ENCODE results near the gene CSF1.

The CSF1 gene

DNA sequence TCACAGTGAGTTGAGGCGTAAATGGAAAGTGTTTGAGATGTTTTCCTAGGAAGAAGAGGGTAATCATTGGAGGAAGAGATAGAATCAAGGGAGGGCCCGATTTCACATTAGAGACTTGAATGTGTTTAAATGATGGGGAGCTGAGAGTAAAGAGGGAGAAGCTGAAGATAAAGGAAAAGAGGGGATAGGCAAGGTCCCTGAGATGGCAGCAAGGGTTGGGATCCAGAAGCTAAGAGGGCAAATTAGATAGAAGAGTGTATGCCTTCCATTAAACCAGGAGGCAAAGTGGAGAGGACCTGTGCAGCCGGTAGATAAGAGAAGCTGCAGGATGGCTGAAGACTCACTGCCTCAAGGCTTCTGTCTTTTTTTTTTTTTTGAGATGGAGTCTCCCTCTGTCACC, 21.6 kb upstream of the CSF1 start:
- TF ChIP-seq, protein P1, sequence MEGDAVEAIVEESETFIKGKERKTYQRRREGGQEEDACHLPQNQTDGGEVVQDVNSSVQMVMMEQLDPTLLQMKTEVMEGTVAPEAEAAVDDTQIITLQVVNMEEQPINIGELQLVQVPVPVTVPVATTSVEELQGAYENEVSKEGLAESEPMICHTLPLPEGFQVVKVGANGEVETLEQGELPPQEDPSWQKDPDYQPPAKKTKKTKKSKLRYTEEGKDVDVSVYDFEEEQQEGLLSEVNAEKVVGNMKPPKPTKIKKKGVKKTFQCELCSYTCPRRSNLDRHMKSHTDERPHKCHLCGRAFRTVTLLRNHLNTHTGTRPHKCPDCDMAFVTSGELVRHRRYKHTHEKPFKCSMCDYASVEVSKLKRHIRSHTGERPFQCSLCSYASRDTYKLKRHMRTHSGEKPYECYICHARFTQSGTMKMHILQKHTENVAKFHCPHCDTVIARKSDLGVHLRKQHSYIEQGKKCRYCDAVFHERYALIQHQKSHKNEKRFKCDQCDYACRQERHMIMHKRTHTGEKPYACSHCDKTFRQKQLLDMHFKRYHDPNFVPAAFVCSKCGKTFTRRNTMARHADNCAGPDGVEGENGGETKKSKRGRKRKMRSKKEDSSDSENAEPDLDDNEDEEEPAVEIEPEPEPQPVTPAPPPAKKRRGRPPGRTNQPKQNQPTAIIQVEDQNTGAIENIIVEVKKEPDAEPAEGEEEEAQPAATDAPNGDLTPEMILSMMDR (conservative IDR thresholded peaks at IDR 0.05; ENCODE audit: low read depth): no peak
- ChIA-PET POLR2A (ENCODE audit: low non-redundant PET) (no interaction called here), CTCF (interaction anchor here (0.8 kb wide), 1 partner anchor 8 kb away, joined by 5 read pairs; no protein-coding TSS in a partner anchor)
- no peak overlapping the region for H3K27ac ChIP-seq
- no peak for DNase-seq (ENCODE audit: low spot score)

DNA sequence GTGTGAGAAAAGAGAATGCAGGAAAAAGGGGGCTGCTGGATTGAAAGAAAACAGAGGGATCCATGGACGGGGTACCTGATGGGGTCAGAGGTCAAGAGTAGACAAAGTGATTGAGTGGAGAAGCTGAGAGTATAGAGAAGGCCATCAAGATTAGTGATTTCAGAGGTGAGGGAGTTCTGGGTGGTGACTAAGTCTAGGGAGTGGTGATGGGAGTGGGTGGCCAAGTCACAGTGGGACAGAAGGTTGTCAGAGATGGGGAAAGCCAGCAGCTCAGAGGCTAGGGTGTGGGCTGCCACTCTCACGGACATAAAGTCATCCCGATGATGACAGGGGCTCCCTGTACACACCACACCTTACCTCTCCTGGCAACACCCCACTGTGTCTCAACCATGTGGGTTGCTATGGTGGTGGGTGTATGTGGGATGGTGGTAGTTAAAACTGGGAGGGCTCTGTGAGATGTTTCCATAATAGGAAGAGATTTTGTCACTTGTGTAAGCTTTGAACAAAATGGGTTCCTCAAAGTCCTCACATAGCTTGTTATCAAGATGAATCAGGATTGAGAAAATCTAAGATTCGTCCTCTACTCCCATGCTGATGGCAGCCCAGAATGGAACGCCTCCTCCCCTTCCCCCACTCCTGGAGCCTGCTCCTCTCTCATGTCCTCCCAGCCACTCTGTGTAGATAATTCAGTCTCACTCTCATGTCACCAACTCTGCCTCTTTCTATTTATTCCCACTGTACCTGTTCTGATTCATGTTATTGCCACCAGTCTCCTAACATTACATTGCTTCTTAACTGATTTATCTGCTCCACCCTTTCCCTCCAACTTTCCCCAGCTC, 20.3 kb upstream of the CSF1 start:
- ChIA-PET POLR2A (ENCODE audit: low non-redundant PET) (no interaction called here), CTCF (interaction anchor here (0.6 to 0.9 kb wide), 2 partner anchors 10 to 94 kb away, joined by 4 read pairs; no protein-coding TSS in a partner anchor)
- no peak for DNase-seq (ENCODE audit: low spot score)
- H3K27ac ChIP-seq: no peak overlapping the region
- TF ChIP-seq, protein P1 (conservative IDR thresholded peaks at IDR 0.05; ENCODE audit: low read depth): no peak

DNA sequence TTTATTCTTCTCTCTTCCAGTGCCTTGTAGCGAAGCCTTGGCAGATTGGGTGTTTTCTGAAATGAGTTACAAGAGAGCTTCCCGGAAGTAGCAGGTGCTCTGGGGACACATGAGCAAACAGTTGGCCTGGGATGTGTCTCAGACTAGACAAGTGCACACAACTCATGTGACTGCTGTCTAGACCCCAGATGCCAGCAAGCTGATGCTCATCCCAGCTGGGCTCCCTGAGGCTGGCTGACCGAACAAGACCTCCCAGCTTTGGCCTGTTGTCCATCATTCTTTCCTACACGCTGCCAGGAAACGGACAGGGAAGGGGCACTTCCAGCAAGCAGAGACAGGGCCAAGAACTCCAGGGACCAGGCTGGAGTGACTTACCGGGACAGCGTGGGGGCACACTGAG, 18.7 kb upstream of the CSF1 start:
- POLR2A ChIA-PET (ENCODE audit: low non-redundant PET): no interaction called here
- no peak for DNase-seq (ENCODE audit: low spot score)
- TF ChIP-seq, protein P1 (conservative IDR thresholded peaks at IDR 0.05; ENCODE audit: low read depth): no peak
- CTCF ChIA-PET: interaction anchor here (0.6 to 1.1 kb wide), 4 partner anchors 89 to 251 kb away, joined by 3 read pairs; no protein-coding TSS in a partner anchor
- H3K27ac ChIP-seq: no peak overlapping the region

DNA sequence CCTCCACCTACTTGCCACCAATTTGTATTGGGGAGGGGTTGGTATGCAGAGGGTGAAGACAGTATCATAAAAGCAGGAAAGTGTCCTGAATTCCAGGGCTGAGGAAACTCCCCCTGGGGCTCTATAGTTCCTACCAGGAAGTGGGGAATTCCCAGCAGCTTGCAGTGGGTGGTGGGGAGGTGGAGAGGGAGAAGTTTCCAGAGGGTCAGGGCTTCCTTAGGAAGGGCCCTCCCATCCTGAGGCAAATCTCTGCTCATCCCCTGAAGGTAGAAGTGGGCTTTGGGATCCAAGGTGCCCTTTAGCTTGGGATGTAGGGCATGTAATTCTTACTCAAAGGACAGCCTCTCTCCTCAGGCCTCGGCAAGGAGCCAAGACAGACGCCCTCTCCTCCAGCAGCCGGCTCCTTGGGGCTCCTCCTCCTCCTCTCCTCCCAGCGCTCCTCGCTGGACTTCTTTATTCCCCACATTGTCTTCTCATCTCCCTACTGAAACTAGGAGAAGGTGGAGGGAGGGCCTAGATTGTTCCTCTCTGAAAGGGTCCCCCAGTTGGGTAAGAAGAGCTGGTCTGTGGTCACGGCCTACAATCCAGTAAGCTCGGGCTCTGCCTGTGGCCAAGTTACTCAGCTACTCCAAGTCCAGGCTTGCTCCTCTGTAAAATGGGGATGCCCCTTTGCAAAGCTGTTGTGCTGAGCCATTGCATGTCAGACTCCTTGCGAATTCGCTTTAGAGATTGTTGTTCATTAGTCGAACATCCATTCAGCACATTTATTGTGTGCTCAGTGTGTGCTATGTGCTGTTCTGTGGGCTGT, 17.9 kb upstream of the CSF1 start:
- TF ChIP-seq, protein P1 (conservative IDR thresholded peaks at IDR 0.05; ENCODE audit: low read depth): no peak
- CTCF ChIA-PET: interaction anchor here (0.6 to 1.1 kb wide), 4 partner anchors 88 to 250 kb away, joined by 3 read pairs; no protein-coding TSS in a partner anchor
- H3K27ac ChIP-seq: peak overlapping the region; percentile 43
- peak; percentile 64 for DNase-seq (ENCODE audit: low spot score)
- POLR2A ChIA-PET (ENCODE audit: low non-redundant PET): interaction anchor here (0.6 to 0.7 kb wide), 2 partner anchors 22 to 86 kb away, joined by 3 read pairs; no protein-coding TSS in a partner anchor

DNA sequence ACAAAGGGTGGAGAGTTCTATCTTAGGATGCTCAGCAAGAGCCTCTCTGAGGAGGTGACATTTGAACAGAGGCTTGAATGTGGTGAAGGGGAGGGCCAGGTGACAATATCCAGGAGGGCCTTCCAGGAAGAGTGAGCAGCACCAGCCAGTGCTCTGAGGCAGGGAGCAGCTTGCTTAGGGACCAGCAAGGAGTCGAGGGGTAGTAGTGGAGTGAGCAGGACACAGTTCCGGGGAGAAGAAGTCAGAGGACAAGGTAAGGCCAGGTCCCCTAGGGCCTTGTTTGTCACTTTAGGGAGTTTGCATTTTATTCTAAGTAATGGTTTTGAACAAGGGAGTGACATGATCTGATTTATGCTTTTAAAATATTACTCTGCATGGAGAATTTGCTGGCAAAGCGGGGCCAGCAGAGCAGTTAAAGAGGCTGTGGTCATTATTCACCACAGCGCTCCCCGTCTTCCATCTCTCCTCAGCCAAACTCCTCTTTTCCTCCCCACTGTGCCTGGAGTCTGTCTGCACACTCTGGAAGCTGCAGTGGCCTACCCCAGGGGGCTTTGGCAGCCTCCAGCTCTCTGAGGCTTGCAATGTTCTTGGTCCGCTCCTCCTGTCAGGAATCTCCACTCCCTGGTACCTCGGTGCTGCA, 17.0 kb upstream of the CSF1 start:
- POLR2A ChIA-PET (ENCODE audit: low non-redundant PET): interaction anchor here (0.7 kb wide), 1 partner anchor 85 kb away, joined by 3 read pairs; no protein-coding TSS in a partner anchor
- no peak for DNase-seq (ENCODE audit: low spot score)
- no peak overlapping the region for H3K27ac ChIP-seq
- TF ChIP-seq, protein P1 (conservative IDR thresholded peaks at IDR 0.05; ENCODE audit: low read depth): no peak
- CTCF ChIA-PET: no interaction called here

Measured in RWPE1 (cell line).